ENCODE measurements around the gene PSMA4.
A peak's percentile ranks its signal among the peaks of the same experiment; 100 is the strongest.

Gene PSMA4

GRCh38 chr15:78563092-78563491 is 22.8 kb downstream of the PSMA4 start:
- no peak for TF ChIP-seq CTCF (IDR thresholded peaks at IDR 0.05; ENCODE audit: insufficient read depth, low read length, missing control alignments)
- no peak overlapping the region for H3K4me3 ChIP-seq (ENCODE audit: low read depth, low read length)
- ChIA-PET POLR2A (no interaction called here), CTCF (interaction anchor here (0.9 kb wide), 1 partner anchor 12 kb away, joined by 3 read pairs; no protein-coding TSS in a partner anchor)
- no peak for DNase-seq (ENCODE audit: low read depth, low spot score)

GRCh38 chr15:78564743-78565096 is 24.5 kb downstream of the PSMA4 start:
- no peak for DNase-seq (ENCODE audit: low read depth, low spot score)
- ChIA-PET CTCF (interaction anchor here (1.1 to 2.2 kb wide), 2 partner anchors 8 to 13 kb away, joined by 3 to 7 read pairs; no protein-coding TSS in a partner anchor), POLR2A (interaction anchor here (0.6 to 1.7 kb wide), 3 partner anchors 18 to 74 kb away, joined by 3 to 4 read pairs (median 4); partner anchors contain the start of gene PSMA4)
- peak overlapping the region; percentile 77 for H3K4me3 ChIP-seq (ENCODE audit: low read depth, low read length)
- TF ChIP-seq CTCF (IDR thresholded peaks at IDR 0.05; ENCODE audit: insufficient read depth, low read length, missing control alignments), result no peak

GRCh38 chr15:78565097-78565950 is 25.1 kb downstream of the PSMA4 start, which contains the start of gene CHRNA5:
Gene CHRNA5, plus strand, starts transcription at chr15:78565520. Its CDS starts 200 bp downstream, at chr15:78565720.
- no peak for TF ChIP-seq CTCF (IDR thresholded peaks at IDR 0.05; ENCODE audit: insufficient read depth, low read length, missing control alignments)
- CTCF ChIA-PET, result interaction anchor here (1.2 to 2.2 kb wide), 7 partner anchors 10 to 145 kb away, joined by 3 to 13 read pairs (median 4); no protein-coding TSS in a partner anchor
- peak within 1 kb of the TSS; percentile 77 for H3K4me3 ChIP-seq (ENCODE audit: low read depth, low read length)
- POLR2A ChIA-PET, result interaction anchor here (0.6 to 1.7 kb wide), 3 partner anchors 19 to 74 kb away, joined by 3 to 4 read pairs (median 4); partner anchors contain the start of gene PSMA4
- no peak for DNase-seq (ENCODE audit: low read depth, low spot score)

DNA sequence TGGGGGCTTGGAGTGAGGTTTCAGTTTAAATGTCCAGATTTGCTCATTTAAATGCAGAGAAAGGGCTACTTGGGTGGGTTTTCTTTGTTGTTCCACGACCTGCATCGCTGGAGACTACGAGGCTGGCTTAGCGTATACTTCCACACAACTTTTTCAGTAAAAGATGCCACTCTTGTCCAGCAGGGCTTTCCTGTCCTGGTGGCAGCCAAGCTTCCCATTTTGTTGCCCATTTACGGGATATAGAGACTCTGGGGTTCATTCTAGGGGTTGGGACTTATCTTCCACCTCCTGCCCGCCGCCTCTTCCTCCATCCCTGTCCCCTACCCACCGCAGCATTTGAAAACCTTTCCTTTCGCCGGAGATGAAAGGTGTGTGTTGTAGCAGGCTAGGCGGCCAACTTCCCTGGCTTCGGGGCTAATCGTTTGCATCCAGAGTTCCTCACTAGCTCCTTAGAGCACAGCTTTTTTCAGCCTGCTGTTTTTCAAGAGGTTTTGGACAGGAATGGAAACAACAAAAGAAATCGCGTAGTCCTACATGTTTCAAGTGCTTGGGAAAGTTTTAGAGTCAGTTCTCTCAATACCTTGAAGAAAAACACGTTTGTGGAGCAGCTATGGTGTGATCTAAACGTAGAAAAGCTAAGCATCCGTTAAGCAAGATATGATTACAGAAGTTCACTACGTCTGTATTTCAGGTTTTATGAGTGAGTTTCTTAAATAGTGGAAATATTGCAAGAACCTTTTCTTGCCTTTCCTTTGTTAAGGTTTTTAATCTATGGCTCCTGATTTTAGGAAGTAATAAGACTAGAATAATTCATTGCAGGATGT is 25.9 kb downstream of the PSMA4 start:
- H3K4me3 ChIP-seq (ENCODE audit: low read depth, low read length), result peak overlapping the region; percentile 77
- DNase-seq (ENCODE audit: low read depth, low spot score), result no peak
- ChIA-PET CTCF (interaction anchor here (1.2 to 2.2 kb wide), 7 partner anchors 9 to 144 kb away, joined by 3 to 13 read pairs (median 4); no protein-coding TSS in a partner anchor), POLR2A (interaction anchor here (1.5 to 1.7 kb wide), 2 partner anchors 20 to 26 kb away, joined by 4 read pairs; partner anchors contain the start of gene PSMA4)
- peak; percentile 28 for TF ChIP-seq CTCF (IDR thresholded peaks at IDR 0.05; ENCODE audit: insufficient read depth, low read length, missing control alignments)

DNA sequence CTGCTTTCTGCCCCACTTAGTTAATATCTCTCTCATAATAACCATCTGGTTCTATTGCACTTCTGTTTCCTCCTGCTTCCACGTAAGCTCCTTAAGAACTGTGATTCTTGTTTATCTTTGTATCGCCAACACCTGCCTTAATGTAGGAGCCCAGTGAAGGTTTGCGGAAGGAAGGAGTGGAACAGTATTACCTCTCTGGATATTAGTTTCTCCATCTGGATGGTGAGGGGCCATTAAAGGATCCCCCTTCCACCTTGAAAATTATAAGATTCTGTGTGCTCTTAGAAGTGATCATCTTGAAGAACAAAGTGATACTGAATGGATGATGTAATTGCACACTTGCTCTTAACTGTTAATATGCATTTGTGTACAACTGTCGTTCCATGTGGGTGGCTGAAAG is 27.3 kb downstream of the PSMA4 start:
- POLR2A ChIA-PET, result no interaction called here
- no peak overlapping the region for H3K4me3 ChIP-seq (ENCODE audit: low read depth, low read length)
- TF ChIP-seq CTCF (IDR thresholded peaks at IDR 0.05; ENCODE audit: insufficient read depth, low read length, missing control alignments), result no peak
- DNase-seq (ENCODE audit: low read depth, low spot score), result no peak
- CTCF ChIA-PET, result no interaction called here

Data from AG04449 (cell line).